ENCODE measurements around the gene ANKRD39. TPM values are rescaled to one million over a fixed set of nuclear protein-coding genes. Genes with fewer than 3 reads are reported as not detected.

ANKRD39 gene
- total RNA-seq, 1 experiment from 2014 or later = 11.9 TPM

DNA sequence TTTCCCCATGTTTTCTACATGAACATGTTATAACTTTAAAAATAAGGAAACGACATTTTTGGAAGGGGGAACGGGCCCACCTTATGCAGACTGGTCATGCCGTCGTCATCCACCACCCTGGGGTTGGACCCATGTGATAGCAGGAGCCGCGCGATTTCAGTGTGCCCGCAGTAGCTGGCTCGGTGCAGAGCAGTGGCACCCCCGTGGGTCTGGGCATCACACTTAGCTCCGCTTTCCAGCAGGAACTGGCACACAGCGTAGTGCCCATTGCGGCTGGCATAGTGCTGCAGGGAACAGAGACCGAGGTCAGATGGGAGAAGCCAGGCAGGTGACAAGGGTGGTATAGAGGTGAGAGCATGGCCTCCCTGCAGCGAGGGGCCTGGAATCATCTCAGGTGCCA is 4.5 kb downstream of the ANKRD39 start:
- no peak for DNase-seq (ENCODE audit: low read depth)

DNA sequence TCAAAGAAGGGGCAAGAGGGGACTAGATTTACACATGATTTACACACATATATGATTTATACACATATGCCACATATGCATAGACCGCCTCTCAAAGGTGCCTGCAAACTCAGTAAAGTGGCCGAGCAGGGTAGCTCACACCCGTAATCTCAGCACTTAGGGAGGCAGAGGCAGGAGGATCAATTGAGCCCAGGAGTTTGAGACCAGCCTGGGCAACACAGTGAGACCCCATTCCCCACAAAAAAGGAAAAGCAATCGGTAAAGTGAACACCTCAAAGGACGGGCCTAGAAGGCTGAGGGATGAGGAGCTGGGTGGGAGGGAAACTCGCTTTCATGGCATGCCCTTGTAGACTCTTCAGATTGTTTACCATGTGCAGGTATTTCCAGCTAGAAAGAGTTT is 5.1 kb downstream of the ANKRD39 start:
- no peak for DNase-seq (ENCODE audit: low read depth)

DNA sequence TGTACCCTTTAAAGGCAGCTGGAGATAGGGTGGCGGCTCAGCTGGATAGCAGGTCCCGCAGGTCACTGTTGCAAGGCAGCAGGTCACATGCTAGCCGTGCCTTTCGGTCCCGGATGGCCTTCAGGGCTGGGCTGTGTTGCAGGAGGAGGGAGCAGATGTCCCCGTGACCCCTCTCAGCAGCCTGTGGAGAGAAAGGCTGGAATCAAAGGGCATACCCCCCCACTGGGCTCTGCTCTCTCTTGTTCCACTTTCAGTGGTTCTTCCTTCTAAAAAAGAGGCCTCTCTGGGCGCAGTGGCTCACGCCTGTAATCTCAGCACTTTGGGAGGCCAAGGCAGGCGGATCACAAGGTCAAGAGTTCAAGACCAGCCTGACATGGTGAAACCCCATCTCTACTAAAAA is 9.6 kb downstream of the ANKRD39 start:
- no peak for DNase-seq (ENCODE audit: low read depth)

DNA sequence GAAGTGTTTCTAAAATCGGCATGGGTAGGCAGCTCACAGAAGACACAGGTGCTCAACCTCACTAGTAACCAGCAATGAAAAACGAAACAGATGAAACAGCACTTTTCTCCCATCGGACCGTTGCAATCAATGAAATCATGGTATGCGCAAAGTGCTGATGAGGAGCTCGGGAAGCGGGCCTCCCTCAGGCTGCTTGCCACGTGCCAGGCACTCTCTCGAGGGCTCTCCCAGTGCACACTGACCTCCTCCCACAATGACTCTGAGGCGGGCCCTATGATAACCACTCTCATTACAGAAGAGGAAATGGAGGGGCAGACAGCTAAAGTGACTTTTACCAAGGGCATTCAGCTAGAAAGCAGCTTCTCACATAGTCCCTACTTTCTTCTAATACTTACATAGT is 10.2 kb downstream of the ANKRD39 start:
- DNase-seq (ENCODE audit: low read depth) = no peak

DNA sequence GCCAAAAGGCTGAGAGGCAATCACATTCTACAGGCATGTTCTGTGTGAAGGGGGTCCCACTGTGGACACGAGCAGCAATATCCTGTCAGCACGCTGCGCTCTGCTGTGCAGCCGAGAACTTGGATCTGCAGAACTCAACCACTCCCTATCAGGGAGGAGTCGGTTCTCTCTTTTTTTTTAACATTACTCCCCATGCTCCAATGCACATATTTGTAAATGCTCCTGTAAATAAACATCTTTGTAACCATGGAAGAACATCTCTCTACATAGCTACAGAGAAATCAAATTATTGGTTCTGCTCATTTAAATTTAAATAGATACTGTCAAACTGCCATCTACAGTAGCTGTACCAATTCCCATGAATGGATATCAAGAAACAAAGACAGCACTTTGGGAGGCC is 11.0 kb downstream of the ANKRD39 start:
- no peak for DNase-seq (ENCODE audit: low read depth)

DNA sequence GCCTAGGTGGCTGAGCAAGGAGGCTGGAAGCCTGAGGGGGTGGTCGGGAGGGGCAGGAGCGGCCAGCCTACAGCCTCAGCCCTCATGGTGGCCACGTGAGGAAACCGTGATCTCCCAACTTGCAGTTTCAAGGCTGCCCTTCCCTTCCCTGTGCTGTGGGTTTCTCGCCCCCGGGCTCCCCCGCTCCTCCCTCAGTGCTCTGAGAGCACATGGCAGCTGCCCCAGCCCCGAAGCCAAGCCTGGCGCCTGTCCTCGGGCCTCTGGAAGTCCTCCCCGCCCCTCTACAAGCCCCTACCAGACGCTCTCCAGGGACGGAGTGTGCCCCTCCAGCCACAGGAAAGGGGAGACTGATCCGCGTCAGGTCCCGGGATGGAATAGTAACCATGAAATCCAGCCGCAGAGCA is 13.4 kb downstream of the ANKRD39 start:
- no peak for DNase-seq (ENCODE audit: low read depth)

DNA sequence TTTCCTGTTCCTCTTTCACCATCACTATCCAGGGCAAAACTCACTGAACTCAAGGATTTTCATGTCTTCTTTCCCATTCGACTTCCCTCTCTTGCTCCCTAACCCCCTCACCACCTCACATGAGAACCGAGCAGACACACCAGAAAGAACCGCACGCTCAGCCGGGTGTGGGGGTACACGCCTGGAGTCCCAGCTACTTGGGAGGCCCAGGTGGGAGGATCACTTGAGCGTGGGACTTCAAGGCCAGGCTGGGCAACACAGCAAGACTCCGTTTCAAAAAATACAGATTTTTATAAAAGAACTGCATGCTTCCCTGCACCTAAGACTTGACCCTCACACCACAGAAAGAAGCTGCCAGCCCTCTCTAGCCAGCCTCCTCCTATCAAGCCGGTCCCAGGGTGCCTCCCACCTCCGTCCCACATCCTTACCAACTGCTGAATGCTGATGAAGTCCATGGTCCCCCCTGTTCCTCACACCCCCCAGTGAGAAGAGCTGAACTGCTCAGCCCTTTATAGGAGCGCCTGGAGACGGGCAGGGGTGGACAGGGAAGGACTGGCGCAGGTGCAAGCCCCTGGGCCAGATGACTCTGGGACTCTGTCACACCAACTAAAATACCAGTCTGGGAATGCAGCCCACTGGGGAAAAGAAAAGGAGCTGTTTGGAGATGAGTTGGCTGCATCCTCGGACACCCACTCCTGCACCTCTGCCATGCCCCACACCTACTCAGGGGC is 14.1 kb downstream of the ANKRD39 start, which contains the start of gene ANKRD23:
Gene ANKRD23, minus strand, starts transcription at position 484 of the 731 bp plus-strand sequence. Its CDS starts 29 bp downstream, at position 455.
- DNase-seq (ENCODE audit: low read depth) = no peak

DNA sequence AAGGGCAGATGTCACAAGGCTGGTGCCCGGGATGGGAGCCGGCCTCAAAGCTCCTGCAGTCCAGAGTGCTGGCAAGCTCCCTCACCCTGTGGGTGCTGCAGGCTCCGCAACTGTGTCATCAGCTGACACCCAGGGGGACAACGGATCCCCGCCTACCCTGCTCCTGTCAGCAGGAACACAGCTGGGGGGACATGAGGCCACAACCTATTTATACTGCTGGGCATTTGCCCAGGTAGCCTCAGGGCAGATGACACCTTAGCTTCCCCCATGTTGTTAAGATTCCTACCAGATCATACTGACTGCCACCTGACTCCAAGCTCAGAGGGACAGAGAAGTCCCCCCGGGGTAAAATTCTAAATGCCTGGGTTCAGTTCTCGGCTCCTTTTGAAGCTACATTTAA is 15.2 kb downstream of the ANKRD39 start:
- DNase-seq (ENCODE audit: low read depth) = peak; percentile 43

DNA sequence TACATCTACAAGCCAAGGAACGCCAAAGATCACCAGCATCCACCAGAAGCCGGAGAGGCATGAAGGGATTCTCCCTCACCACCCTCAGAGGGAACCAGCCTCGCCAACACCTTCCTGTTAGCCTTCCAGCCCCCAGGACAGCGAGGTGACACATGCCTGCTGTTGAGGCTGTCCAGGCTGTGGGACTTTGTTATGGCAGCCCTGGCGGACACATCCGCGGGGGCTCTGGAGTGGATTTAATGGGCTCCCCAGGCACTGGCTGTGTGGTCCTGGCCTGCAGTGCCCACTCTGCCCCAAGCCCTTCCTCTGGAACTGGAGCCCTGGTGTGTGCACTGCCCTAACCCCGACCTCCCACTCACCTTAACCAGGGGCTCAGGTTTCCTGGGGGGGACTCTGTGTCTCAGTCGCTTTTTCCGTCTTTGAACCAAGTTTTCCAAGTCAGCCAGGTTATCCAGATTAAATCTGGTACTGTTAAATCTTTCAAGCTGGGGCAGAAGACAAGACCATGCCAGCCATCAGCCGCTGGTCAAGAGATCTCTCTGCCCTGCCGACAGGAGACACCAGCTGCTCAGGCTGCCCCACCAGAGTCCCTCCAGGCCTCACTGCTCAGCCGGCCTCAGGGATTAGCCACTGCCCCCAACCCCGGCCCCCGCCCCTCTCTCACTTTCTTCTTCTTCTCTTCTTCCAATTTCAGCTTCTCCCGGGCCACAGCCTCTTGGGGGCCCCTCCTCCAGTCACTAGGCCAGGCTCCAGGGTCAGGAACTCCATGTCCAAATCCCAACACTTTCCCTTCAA is 15.9 kb downstream of the ANKRD39 start:
- DNase-seq (ENCODE audit: low read depth) = no peak

DNA sequence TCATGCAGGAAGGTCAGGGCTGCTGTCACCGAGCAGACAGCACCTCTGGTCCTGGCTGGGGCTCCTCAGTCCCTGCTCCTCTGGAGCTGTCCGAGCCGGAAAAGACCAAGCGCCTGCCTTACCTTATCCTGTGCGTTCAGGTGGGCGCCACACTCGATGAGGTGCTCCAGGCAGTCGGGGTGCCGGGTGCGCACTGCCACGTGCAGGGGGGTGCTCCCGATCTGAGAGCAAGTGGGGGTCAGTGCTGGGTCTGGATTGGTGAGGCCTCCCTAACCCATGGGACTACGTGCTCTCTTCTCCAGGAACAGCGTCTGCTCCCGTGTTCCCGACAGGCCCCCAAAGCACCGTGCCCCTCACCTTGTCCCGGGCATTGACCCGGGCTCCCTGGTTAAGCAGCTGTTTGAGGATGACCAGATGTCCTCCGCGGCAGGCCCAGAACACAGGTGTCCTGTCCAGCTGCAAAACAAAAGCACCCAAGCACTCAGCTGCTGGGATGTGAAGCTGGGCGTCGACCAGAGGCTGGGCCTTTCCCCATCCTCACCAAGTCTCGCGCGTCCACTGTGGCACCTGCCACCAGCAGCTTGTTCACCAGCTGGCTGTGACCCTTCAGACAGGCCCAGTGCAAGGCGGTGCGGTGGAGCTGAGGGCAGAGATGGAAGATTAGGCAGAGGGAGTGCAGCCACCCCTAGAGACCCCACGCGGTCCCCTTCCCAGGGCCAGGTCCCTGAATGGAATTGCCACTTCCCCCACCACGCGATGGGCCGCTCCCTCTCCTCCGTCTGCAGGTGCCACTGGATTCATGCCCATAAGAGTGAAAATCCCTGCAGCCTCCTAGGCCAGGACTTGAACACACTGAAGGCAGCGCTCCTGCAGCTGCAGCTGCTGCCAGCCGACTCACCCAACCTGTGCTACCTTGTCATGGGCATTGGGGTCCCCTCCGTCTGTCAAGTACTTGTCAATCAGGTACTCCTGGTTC is 17.7 kb downstream of the ANKRD39 start:
- no peak for DNase-seq (ENCODE audit: low read depth)

DNA sequence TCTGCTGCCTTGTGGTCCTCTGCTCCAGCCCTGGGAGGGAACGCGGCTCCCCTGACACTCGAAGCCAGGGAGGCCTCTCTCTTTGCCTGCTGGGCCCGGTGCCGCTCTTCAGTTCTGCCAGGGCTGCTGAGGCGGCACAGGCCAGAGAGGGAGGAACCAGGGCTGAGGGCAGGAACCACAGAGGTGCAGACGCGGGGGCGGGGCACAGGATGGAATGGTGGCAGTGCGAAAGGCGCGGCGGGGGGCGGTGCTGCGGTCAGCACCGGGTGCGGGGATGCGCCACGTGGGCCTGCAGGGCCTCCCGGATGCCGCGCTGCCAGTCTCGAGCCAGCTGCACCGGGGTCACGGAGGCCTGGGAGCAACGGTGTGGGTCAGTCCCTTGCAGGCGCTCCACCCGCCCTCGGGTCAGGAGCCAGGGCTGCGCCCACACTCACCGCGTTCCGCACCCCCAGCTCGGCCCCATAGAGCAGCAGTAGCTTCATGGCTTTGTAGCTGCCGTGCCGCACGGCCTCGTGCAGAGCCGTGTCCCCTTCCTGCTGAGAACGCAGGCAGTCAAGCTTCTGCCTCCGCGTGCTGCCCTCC is 18.4 kb downstream of the ANKRD39 start:
- no peak for DNase-seq (ENCODE audit: low read depth)

DNA sequence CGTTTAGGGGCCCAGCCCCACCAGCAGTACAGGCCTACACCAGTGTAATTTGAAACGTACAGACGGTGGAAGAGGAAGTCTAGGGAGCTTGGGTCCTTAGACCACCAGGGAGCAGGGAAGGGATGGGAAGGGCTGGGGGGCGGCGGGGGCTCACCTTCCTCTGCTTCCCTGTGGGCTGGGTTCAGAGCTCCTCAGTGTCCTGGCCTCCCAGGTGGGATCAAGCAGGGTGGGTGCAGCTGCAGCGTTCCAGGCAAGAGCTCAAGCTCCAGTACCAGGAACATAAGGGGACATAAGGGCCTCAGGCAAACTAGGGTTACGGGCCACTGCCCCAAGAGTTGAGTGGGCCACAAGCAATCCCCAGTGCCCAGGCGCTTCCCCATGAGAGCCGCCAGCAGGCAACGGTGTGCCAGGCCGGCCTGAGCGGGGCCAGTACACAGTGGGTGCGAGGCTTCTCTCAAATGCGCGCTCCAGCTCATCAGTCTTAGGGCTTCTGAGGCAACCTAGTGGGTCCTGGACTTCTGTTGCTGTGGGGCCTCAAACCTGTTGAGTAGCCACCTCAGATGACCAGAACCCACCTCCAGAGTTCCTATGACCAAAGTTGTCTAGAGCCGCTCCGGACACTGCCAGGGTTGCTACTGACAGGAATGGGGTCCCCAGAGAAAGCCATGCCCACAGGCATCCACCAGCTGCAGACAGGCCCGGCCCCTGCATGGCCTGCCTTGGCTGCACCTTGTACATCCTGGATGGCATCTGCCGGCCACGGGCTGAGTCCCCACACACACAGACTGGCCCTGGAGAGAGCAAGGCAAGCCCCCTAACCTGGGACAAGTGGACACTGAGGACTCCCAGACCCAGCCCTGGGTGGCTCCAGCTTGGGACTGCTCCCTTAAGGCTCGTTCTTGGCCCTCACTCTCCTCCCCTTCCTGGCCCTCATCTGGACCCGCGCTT is 19.2 kb downstream of the ANKRD39 start:
- no peak for DNase-seq (ENCODE audit: low read depth)

DNA sequence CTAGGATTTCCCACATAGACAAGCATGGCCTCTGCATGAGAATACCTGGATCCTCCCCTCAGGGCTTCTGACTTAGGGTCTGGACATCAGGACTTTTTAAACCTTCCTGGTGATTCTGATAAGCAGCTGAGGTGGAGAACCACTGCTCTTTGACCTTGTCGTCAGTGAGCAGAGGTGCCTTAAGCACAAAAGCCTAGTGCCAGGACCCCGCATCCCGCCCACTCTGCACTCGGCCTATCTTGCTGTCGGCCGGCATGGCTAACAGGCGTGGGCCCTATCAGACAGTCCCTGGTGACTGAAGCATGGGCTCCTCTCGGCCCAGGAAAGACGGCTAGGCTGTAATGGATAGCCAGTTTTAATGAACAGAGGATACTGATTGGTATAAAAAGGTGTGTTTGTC is 20.2 kb downstream of the ANKRD39 start:
- no peak for DNase-seq (ENCODE audit: low read depth)

DNA sequence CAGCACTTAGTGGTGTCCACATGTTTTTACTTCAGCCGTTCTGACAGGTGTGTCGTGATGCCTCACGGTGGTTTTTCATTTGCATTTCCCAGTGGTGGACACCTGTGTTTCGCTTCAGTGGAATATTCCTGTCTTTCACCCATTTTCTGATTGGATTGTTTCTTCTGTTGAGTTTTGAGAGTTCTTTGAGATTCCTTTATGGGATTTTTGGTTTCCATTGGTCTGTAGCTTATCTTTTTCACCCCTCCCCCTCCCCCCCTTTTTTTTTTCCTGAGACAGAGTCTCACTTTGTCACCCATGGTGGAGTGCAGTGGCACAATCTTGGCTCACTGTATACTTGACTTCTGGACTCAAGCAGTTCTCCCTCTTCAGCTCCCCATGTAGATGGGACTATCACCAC is 22.0 kb downstream of the ANKRD39 start:
- no peak for DNase-seq (ENCODE audit: low read depth)

DNA sequence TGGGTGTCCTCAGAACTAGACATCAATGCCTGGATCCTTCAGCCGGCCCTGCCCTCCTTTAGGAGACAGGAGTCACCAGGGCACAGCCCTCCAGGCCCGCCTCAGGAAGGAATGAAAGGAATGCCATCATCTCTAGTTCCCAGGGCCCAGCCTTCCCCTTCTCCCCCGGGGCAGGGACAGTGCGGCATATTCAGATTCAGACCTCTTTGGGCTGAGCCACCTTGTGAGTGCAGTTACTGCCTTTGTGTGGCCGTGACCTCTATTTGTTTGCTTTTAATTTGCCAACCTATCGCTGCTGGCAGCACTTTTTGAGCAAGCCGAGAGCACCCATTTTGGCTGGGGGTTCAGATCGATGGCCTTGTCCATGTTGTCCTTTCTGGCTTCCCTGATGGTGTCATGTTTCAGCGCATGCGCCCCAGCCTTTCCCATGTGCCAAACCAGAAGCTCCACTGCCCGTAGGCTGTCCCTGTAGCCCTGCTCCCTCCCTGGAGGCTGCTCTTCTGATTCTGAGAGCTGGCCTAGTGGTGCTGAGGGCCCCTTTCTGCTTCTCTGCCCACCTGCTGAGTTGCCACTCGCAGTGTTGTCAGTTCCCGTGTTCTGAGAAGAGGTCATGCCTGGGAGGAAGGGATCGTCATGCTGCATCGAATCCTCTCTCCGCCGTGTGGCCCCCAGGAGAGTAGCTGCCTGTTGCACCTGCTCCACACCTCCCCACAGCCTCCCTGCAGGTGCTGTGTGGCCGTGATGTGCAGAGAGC is 24.9 kb downstream of the ANKRD39 start:
- DNase-seq (ENCODE audit: low read depth) = peak; percentile 9

DNA sequence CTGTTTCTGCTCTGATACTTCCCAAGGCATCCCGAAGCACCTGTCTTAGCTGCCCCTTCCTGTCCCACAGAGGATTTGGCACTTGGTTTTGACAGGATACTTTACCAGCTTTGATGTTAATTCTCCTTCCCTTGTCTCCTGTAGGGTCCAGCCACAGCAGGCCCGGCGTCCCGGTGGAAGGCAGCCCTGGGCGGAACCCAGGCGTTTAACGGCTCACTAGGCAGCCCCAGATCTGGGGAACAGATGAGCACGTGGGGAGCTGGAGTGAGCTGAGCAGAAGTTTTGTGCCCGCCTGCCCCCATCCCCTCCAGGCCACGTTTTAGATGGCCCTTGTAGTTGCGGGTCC is 25.4 kb downstream of the ANKRD39 start:
- no peak for DNase-seq (ENCODE audit: low read depth)

DNA sequence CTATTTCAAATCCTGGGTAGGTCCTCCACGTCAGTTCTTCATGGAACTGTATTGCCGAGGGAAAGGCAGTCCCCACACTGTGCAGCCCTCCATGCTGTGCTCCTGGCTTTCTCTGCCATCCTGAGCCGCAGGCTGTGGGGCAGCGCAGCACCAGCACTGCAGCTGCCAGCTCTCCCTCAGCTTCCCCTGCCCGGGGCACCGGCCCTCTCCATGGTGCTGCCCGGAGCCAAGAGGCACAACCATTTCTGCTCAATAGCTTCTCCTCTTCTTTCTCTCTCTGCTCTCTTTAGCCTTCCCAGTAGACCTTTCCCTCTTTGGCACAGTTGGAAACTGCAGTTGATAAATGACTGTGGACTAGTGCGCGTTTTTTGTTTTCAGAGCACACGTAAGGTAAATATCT is 26.1 kb downstream of the ANKRD39 start:
- no peak for DNase-seq (ENCODE audit: low read depth)

DNA sequence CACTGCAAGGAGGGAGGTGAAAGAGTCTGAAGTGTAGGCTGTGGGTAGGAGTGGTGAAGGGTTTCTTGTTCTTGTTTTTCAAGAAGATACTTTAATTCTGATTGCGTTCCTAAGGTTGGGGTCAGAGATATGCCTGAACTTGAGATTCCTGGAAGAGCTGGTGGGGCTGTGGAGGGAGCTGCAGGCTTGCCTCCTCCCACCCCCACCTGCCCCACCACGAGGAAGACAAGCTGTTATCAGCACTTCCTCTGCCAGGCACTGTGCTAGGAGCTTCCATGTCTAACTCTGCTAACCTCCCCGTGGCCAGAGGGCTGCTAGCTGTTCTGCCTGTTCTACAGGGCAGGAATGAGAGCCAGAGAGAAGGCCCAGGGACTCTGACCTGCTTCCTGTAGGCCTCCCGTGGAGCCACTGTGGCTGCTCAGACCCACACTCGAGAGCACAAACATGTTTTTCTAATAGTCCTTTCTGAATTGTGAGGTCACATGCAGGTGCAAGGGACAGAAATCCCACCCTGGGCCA is 27.7 kb downstream of the ANKRD39 start:
- DNase-seq (ENCODE audit: low read depth) = no peak

DNA sequence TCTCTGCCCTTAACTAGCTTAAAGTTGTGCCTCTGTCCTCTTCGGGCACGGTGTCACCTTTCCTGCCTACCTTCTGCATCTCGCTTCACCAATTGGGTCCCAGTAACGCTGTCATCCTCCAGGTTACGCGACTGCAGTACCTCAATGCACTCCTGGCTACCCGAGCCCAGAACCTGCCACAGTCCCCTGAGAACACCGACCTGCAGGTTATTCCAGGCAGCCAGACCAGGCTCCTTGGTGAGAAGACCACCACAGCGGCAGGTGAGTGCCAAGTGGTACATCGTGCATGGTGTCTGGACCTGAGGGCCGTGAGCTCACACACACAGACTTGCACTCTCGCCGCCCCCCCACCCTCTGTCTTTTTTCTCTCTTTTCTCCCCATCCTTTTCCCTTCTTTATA is 28.9 kb downstream of the ANKRD39 start:
- no peak for DNase-seq (ENCODE audit: low read depth)

DNA sequence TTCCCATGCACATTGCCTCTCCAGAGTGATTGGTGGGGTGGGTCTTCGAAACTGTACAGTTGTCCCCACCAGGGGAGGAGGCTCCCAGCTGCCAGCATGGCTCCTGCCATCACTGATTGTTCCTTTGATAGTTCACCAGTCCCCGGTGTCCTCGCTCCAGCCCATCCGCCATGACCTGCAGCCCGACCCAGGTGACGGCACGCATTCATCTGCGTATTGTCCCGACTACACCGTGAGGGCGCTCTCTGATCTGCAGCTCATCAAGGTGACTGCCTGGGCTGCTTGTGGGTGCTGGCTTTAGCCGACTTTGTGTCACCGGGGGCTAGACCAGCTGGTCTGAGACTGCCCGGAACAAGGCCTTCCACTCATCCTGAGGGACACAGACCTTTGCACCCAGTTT is 29.4 kb downstream of the ANKRD39 start:
- no peak for DNase-seq (ENCODE audit: low read depth)
